ENCODE results near the gene FIGLA.
A peak's percentile ranks its signal among the peaks of the same experiment; 100 is the strongest.
"Not testable (repeated sequence)": the region's sequence is repeated elsewhere in the genome, so short reads cannot be mapped to it uniquely, and the experiment has no call there.

The FIGLA gene

GRCh38 chr2:70807828-70808118 lies 17.3 kb upstream of the FIGLA start:
- no peak for DNase-seq

GRCh38 chr2:70807102-70807827 lies 16.8 kb upstream of the FIGLA start:
- DNase-seq = no peak

- no peak for DNase-seq
Observed at GRCh38 chr2:70806620-70807019, 16.2 kb upstream of the FIGLA start.

GRCh38 chr2:70806013-70806412 lies 15.6 kb upstream of the FIGLA start:
- DNase-seq = no peak

DNA sequence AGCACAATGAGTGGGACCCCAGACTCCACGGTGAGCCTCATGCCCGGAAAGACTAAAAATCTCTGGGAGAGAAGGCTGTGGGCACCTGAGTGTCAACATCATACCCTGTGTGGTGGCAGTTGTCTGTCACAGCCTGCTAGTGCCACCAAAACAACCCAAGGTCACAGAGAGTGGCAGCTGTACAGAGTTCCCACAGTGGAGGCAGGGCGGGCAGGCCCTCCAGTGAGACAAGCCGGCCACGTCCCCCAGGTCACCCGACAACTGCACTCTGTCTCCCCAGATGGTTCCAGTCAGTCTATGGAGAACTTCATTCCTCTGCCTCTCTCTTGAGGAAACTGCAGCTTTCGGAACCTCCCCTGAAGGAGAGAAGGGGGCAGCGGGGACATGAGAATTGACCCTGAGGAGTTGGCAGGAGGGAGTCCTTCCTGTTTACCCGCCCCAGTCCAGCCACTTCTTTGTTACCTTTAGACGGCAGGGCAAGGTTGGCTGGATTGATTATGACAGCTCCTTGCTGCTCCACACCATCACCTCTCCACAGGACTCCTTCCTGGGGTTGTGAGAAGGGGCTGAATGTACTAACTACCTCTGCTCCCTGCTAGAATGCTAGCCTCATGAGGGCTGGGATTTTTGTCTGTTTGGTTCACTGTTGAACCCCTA lies 11.3 kb upstream of the FIGLA start:
- DNase-seq = no peak

- DNase-seq = no peak
Observed at GRCh38 chr2:70799706-70800105, 9.3 kb upstream of the FIGLA start.

DNA sequence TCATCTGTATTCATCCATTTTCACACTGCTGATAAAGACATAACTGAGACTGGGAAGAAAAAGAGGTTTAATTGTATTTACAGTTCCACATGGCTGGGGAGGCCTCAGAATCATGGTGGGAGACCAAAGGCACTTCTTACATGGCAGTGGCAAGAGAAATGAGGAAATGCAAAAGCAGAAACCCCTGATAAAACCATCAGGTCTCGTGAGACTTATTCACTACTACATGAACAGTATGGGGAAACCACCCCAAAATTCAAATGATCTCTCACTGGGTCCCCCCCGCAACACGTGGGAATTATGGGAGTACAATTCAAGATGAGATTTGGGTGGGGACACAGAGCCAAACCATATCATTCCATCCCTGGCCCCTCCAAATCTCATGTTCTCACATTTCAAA lies 7.6 kb upstream of the FIGLA start:
- DNase-seq = not testable (repeated sequence)

DNA sequence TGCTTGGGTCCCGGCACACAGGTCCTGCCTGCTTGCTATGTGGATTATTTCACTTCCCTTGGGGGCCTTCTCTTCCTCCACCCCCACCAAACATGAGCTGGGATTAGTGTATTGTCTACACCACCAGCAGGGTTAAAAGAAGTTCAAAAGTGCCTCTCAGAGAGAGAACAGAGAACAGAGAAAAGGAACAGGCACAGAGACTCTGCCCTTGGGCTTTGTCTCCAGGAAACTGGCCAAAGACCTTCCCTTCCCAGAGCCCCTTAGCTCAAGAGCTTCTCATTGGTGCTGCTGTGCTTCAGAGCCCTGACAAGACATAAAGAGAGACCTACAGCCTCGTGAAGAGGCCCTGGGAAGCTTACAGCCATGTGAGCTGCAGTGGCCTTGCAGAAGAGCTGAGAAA lies 7.1 kb upstream of the FIGLA start:
- no peak for DNase-seq

- DNase-seq = no peak
Observed at GRCh38 chr2:70796262-70796661, 5.8 kb upstream of the FIGLA start.

- DNase-seq = no peak
Observed at GRCh38 chr2:70795164-70795995, 4.9 kb upstream of the FIGLA start.

DNA sequence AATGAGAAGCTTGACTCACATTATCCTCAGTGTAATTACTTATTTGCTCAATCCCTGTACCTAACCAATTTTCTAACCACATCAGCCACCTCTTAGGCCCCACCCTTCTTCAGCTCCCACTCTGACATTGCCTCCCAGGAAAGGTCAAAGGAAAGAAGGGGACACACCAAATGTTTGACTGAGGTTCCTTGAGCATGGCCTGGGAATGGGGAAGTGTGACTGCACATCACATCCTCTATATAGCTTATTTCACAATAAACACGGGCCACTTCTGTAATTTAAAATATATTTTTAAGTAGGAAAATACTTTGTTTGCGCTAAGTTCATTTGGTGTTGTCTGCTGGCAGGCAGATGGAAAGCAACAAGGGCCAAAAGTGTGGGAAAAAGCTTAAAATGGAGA lies 3.0 kb upstream of the FIGLA start:
- no peak for DNase-seq

DNA sequence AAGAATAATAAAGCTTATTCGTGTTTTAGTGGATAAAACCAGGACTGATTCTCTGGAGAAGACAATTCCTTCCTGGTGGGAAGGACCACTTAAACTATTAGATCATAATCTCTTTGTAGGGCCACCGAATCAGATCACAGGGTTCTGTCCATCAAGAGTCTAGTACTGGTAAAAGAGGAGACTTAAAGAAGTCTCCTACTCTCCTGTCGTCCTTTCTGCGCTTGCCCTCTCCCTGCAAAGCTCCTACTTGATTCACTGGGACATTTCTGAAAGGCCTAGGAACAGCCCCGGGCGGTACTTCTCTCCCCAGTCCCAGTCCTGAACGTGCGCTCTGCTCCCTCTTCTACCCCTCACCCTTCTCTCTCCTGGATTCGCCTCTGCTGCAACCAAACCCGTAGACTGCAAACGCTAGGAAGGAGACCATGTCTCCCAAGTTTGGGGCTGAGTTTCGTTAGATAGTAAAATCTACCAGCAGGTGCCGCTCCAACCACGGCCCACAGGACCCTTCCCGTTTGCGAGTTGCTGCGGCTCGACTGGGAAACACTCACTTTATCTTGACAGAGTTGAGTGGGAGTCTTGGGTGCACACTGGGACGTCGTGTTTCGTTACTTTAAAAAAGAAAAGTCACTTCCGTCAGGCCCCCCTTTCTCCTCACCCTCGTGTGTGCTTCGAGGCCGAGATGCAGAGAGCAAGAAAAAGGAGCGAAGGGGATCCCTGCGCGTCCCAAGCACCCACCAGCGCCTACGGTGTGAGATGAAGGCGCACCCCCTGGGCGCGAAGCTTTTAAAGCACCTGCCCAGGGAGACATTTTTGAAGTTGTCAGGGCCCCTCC lies 923 bp downstream of the FIGLA start:
- DNase-seq = peak; percentile 12

- no peak for DNase-seq
Observed at GRCh38 chr2:70785137-70785911, 5.1 kb downstream of the FIGLA start.

GRCh38 chr2:70784320-70784719 lies 6.1 kb downstream of the FIGLA start:
- DNase-seq = no peak

GRCh38 chr2:70779911-70780545 lies 10.4 kb downstream of the FIGLA start:
- no peak for DNase-seq

- no peak for DNase-seq
Observed at GRCh38 chr2:70779491-70779890, 11.0 kb downstream of the FIGLA start.

DNA sequence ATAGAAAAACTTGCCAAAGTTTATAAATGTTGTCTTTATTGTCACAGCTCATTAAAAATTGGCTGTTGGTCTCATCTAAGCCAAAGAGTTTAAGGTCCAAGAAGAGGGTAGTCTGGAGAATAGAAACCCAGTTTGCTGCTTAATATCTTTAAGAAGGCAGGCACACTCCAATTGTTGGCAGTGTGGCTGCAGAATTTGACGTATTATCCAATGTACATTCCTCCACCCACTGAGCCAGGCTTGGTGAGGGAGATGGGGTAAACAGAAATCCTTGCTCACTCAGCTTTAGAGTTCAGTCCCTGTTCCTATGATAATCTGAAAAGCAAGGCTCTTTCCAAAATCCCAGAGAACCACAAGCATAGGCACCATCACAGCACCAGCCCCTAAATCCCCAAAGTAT lies 11.8 kb downstream of the FIGLA start:
- DNase-seq = no peak

DNA sequence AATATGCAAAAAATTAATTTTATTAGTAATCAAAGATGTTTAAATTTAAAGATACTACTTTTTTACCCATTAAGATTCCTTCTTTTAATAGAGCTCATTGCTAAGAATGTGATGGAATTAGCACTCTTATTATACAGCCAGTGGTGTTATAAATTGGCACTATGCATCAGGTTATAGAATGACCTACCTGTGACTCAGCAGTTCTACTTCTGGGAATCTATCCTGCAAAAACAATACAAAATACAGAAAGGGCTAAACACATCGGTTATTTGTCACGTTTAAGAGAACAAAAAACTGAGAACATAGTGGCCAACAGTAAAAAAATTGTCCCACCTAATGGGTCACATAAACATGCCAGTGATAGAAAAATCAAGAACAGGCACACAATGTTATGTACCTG lies 13.0 kb downstream of the FIGLA start:
- DNase-seq = no peak

- no peak for DNase-seq
Observed at GRCh38 chr2:70776266-70776665, 14.2 kb downstream of the FIGLA start.

GRCh38 chr2:70775141-70775540 lies 15.3 kb downstream of the FIGLA start:
- no peak for DNase-seq

GRCh38 chr2:70772486-70773155 lies 17.8 kb downstream of the FIGLA start:
- DNase-seq = no peak
